ENCODE results near the gene KCNMA1.

DNA sequence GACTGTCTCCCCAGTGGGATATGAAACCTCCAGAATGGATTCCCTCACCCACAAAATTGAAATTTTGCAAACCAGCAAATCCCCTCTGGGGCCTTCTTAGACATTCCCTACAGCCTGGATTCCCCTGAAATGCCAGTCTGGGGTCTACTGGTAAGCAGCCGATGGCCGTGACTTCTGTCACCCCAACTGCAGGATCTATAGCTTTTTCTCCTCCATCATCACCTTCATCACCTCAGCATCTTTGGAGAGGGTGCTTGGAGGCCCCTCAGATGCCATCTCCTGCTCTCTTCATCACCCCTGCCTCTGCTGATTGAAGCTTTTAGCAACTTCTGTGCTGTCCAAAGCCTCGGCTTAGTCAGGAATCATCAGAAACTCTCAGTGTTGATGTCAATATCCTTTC, 2.6 kb upstream of the KCNMA1 start:
- TF ChIP-seq, protein P1, sequence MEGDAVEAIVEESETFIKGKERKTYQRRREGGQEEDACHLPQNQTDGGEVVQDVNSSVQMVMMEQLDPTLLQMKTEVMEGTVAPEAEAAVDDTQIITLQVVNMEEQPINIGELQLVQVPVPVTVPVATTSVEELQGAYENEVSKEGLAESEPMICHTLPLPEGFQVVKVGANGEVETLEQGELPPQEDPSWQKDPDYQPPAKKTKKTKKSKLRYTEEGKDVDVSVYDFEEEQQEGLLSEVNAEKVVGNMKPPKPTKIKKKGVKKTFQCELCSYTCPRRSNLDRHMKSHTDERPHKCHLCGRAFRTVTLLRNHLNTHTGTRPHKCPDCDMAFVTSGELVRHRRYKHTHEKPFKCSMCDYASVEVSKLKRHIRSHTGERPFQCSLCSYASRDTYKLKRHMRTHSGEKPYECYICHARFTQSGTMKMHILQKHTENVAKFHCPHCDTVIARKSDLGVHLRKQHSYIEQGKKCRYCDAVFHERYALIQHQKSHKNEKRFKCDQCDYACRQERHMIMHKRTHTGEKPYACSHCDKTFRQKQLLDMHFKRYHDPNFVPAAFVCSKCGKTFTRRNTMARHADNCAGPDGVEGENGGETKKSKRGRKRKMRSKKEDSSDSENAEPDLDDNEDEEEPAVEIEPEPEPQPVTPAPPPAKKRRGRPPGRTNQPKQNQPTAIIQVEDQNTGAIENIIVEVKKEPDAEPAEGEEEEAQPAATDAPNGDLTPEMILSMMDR (IDR thresholded peaks at IDR 0.05): no peak
- TF ChIP-seq POLR2A (IDR thresholded peaks at IDR 0.05): no peak
- no peak for TF ChIP-seq POLR2AphosphoS5 (IDR thresholded peaks at IDR 0.05; ENCODE audit: insufficient read depth in 1 of 2, low read depth in 1 of 2)

Data from vagina (tissue), 2 donors.